Stimulated activated CD8-positive, alpha-beta memory T cell treated with anti-CD3 and anti-CD28 coated beads, Interleukin-7, amount 100 ng/mL, for 4 hours (primary cell): ENCODE measurements around the gene EFCAB12.
"Not testable (repeated sequence)": the region's sequence is repeated elsewhere in the genome, so short reads cannot be mapped to it uniquely, and the experiment has no call there.

Experiments used
- DNase-seq, 2 donors: peaks; one replicate each; pipeline ENCODE4 v3.0.0-alpha.2; 2020; ENCODE audit warnings: low read depth in 2 of 2

The EFCAB12 gene

GRCh38 chr3:129421236-129421883 is 7.1 kb downstream of the EFCAB12 start:
- DNase-seq: no peak

- DNase-seq: no peak
Observed at GRCh38 chr3:129419476-129419875, 9.0 kb downstream of the EFCAB12 start.

GRCh38 chr3:129418041-129418973 is 10.1 kb downstream of the EFCAB12 start:
- DNase-seq: no peak

- DNase-seq: no peak
Observed at GRCh38 chr3:129417326-129417725, 11.1 kb downstream of the EFCAB12 start.

GRCh38 chr3:129416415-129416814 is 12.0 kb downstream of the EFCAB12 start:
- DNase-seq: no peak

- DNase-seq: no peak
Observed at GRCh38 chr3:129415830-129416229, 12.6 kb downstream of the EFCAB12 start.

- DNase-seq: no peak
Observed at GRCh38 chr3:129415378-129415777, 13.1 kb downstream of the EFCAB12 start.

GRCh38 chr3:129413687-129414506 is 14.5 kb downstream of the EFCAB12 start:
- DNase-seq: no peak

GRCh38 chr3:129413238-129413637 is 15.2 kb downstream of the EFCAB12 start:
- DNase-seq: not testable (repeated sequence)

GRCh38 chr3:129412542-129413198 is 15.8 kb downstream of the EFCAB12 start:
- no peak for DNase-seq

- DNase-seq: no peak
Observed at GRCh38 chr3:129410971-129411370, 17.5 kb downstream of the EFCAB12 start.

- no peak for DNase-seq
Observed at GRCh38 chr3:129409541-129409940, 18.9 kb downstream of the EFCAB12 start.

- no peak for DNase-seq
Observed at GRCh38 chr3:129404610-129405009, 23.8 kb downstream of the EFCAB12 start.

- DNase-seq: no peak
Observed at GRCh38 chr3:129404130-129404529, 24.3 kb downstream of the EFCAB12 start.

GRCh38 chr3:129403450-129403849 is 25.0 kb downstream of the EFCAB12 start:
- DNase-seq: no peak

GRCh38 chr3:129402616-129403015 is 25.8 kb downstream of the EFCAB12 start:
- no peak for DNase-seq

- DNase-seq: no peak
Observed at GRCh38 chr3:129402210-129402609, 26.2 kb downstream of the EFCAB12 start.

- no peak for DNase-seq
Observed at GRCh38 chr3:129399895-129400357, 28.5 kb downstream of the EFCAB12 start.

- DNase-seq: peak; percentile 55 to 62
Observed at GRCh38 chr3:129399145-129399894, 29.1 kb downstream of the EFCAB12 start.

- DNase-seq: no peak
Observed at GRCh38 chr3:129398803-129399144, 29.7 kb downstream of the EFCAB12 start.
